Duodenal mucosa (tissue), 2 donors: Measurements from ENCODE around the gene REXO4.
"Not testable (repeated sequence)": the region's sequence is repeated elsewhere in the genome, so short reads cannot be mapped to it uniquely, and the experiment has no call there.

Experiments used
- H3K27ac ChIP-seq: one replicate; pipeline ENCODE4 v1.7.0; 2013; ENCODE audit warnings: low read depth, low read length
- H3K27me3 ChIP-seq, 2 donors: one replicate each; pipeline ENCODE4 v1.7.0; 2013; ENCODE audit warnings: low read length in 2 of 2, control low read depth in 1 of 2; ENCODE audit not compliant: insufficient read depth in 2 of 2, control insufficient read depth in 1 of 2
- H3K36me3 ChIP-seq, 2 donors: one replicate each; pipeline ENCODE4 v1.7.0; 2013; ENCODE audit warnings: low read length in 2 of 2, control low read depth in 1 of 2; ENCODE audit not compliant: insufficient read depth in 2 of 2, control insufficient read depth in 1 of 2
- H3K4me1 ChIP-seq, 2 donors: one replicate each; pipeline ENCODE4 v1.7.0; 2013; ENCODE audit warnings: low read length in 2 of 2, control low read depth in 1 of 2; ENCODE audit not compliant: insufficient read depth in 2 of 2, control insufficient read depth in 1 of 2
- H3K4me3 ChIP-seq, 2 donors: one replicate each; pipeline ENCODE4 v1.7.0; 2013; ENCODE audit warnings: low read length in 2 of 2, low read depth in 1 of 2
- H3K9ac ChIP-seq, 2 donors: one replicate each; pipeline ENCODE4 v1.7.0; 2013; ENCODE audit warnings: low read length in 2 of 2, low read depth in 1 of 2
- H3K9me3 ChIP-seq, 2 donors: one replicate each; pipeline ENCODE4 v1.7.0; 2013; ENCODE audit warnings: low read length in 2 of 2, control low read depth in 1 of 2; ENCODE audit not compliant: control insufficient read depth in 1 of 2

The REXO4 gene

DNA sequence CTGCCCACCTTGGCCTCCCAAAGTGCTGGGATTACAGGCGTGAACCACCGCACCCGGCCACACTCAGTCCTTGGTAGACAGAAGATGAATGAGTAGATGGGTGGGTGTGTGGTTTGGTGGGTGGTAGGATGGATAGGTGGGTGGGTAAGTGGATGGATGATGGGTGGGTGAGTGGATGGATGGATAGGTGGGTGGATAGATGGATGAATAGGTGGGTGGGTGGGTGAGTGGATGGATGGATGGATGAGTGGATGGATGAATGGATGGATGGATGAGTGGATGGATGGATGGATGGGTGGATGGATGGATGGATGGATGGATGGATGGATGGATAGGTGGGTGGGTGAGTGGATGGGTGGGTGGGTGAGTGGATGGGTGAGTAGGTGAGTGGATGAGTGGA lies 25.5 kb downstream of the REXO4 start:
- H3K4me3 ChIP-seq, H3K9me3 ChIP-seq, H3K4me1 ChIP-seq, H3K27ac ChIP-seq, H3K9ac ChIP-seq, H3K36me3 ChIP-seq: not testable (repeated sequence)
- peaks cover 8 to 13% of the 10 kb centered on the region in 2 donors for H3K27me3 ChIP-seq

DNA sequence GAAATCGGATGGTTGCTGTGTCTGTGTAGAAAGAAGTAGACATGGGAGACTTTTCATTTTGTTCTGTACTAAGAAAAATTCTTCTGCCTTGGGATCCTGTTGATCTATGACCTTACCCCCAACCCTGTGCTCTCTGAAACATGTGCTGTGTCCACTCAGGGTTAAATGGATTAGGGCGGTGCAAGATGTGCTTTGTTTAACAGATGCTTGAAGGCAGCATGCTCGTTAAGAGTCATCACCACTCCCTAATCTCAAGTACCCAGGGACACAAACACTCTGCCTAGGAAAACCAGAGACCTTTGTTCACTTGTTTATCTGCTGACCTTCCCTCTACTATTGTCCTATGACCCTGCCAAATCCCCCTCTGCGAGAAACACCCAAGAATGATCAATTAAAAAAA lies 26.4 kb downstream of the REXO4 start:
- not testable (repeated sequence) for H3K4me1 ChIP-seq, H3K36me3 ChIP-seq, H3K9me3 ChIP-seq, H3K9ac ChIP-seq, H3K4me3 ChIP-seq, H3K27me3 ChIP-seq, H3K27ac ChIP-seq

DNA sequence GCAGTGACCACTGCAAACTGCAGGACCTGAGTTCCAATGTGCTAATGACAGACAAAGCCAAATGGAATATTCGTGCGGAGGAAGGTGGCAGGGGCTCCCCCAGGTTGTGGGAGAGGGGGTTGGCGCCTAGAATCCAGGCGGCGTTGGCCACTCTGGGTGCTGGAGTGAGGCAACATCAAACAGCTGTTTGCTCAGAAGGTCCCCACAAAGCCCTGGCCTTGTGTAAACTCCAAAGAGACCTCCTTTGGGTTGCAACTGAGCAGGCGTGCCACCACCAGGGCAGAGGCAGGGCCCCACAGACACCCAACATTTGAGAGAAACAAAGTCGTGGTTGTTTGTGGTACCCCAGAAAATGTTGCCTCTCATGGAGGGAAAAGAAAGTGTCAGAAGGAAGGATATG lies 27.1 kb downstream of the REXO4 start:
- H3K9me3 ChIP-seq = no peaks in the 10 kb centered on the region
- H3K27me3 ChIP-seq = peaks cover 0 to 6% of the 10 kb centered on the region in 2 donors
- no peaks in the 10 kb centered on the region for H3K36me3 ChIP-seq
- no peak overlapping the region for H3K9ac ChIP-seq
- no peaks in the 10 kb centered on the region for H3K4me1 ChIP-seq
- H3K4me3 ChIP-seq = no peak overlapping the region
- H3K27ac ChIP-seq = no peak overlapping the region

DNA sequence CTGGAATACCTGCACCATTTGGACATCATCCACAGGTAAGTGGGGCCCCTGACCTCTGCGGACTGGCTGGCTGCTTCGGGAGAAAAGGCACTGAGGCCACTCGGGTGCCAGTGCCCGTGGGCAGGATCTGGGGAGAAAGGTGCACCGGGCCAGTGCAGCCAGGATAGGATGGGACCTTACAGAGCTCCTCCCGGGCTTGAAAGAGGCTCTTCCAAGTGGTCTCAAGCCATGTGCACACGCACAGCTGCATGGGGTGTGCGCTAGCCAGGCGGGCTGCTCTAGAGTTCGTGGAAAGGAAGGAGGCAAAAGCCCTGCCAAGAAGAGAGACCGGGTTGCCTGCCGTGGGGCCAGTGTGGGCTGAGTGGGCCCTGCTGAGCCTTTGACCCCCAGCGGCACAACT lies 28.2 kb downstream of the REXO4 start:
- H3K9ac ChIP-seq = no peak overlapping the region

DNA sequence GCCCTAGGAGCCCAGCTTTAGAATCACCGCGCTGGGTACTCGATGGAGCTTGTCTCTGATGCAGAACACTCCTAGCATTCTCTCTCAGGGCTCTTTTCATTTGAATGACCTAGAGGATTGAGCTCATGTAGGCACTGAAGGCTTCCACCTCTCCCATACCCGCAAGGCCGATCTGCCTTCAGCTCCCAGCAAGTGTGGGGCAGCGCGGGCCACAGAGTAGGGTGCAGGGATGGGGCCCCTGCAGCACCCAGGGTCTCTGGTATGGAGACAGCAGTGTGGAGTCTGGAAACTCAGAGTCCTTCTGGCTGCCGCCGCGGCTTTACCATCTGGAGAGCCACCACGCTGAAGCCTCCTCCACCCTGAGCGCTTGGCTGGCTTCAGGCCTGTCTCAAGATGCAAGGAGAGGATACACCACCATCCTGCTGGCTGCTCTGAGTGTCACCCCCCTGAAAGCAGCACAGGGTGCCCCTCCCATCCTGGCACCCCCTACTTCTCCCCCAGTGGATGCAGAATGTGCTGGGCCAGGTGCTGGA lies 28.7 kb downstream of the REXO4 start:
- H3K36me3 ChIP-seq = no peaks in the 10 kb centered on the region
- no peak overlapping the region for H3K9ac ChIP-seq
- no peaks in the 10 kb centered on the region for H3K9me3 ChIP-seq
- H3K27me3 ChIP-seq = peaks cover 0 to 6% of the 10 kb centered on the region in 2 donors
- H3K4me3 ChIP-seq = no peak overlapping the region
- H3K4me1 ChIP-seq = no peaks in the 10 kb centered on the region
- H3K27ac ChIP-seq = no peak overlapping the region

More for the DNA sequence above, 28.2 kb downstream of the REXO4 start:
- Histone ChIP-seq H3K4me1 (no peaks in the 10 kb centered on the region), H3K4me3 (no peak overlapping the region), H3K27me3 (peaks cover 0 to 6% of the 10 kb centered on the region in 2 donors), H3K9me3 (no peaks in the 10 kb centered on the region), H3K27ac (no peak overlapping the region), H3K36me3 (no peaks in the 10 kb centered on the region)

DNA sequence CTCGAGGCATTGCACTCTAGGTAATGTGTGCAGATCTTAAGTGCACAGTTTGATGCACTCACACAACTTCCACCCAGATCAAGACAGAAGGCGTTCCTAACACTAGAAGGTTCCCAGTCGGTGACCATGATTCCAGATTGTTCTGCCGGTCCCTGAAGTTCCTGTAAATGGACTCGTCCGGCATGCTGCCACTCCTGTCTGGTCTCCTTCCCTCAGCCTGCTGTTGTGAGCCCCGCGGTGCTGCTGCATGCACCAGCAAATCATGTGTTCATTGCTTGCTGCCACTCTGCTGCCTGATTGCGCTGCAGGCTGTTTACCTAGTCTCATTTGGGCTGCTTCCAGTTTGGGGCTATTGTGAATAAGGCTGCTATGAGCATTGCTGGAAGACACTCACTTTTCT lies 30.1 kb downstream of the REXO4 start:
- Histone ChIP-seq H3K4me3 (no peak overlapping the region), H3K9ac (no peak overlapping the region), H3K27me3 (no peaks in the 10 kb centered on the region), H3K9me3 (no peaks in the 10 kb centered on the region), H3K36me3 (no peaks in the 10 kb centered on the region), H3K27ac (no peak overlapping the region), H3K4me1 (no peaks in the 10 kb centered on the region)

DNA sequence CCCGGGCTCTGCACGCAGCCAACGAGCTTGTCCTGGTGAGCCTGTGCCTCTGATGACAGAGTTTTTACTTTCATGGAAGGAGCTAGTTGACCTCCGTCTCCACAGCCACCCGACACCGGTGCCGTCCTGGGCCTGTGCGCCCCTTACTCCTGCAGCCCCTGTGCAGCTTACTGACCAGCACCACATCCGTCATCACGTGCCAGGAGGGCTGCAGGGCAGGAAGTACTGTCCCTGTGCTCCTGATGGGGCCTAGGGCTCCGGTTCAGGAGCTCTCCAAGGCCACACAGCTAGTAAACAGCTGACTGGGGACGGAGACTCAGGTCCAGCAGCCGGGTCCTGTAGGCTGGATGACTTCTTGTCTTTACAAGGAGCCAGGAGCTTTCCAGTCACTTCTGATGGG lies 31.5 kb downstream of the REXO4 start:
- H3K9ac ChIP-seq = no peak overlapping the region
- no peaks in the 10 kb centered on the region for H3K27me3 ChIP-seq
- H3K4me1 ChIP-seq = no peaks in the 10 kb centered on the region

DNA sequence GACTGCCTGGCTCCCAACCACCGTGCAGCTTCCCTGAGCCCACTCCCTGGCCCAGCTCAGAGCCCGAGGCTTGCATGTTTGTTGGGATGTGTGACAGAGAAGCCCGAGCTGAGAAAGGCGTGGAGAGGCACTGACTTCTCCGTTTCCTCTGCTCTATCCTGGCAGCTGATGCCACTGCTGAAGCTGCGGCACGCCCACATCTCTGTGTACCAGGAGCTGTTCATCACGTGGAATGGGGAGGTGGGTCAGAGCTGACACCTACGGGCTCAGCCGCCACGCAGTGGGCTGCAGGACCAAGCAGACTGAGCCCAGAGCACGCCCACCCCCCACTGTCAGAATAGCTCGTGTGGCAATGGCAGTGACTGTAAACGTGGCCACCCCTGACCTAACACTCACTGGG lies 32.4 kb downstream of the REXO4 start:
- H3K27ac ChIP-seq = no peak overlapping the region
- no peaks in the 10 kb centered on the region for H3K36me3 ChIP-seq
- no peak overlapping the region for H3K4me3 ChIP-seq
- no peak overlapping the region for H3K9ac ChIP-seq
- no peaks in the 10 kb centered on the region for H3K9me3 ChIP-seq
- no peaks in the 10 kb centered on the region for H3K4me1 ChIP-seq
- no peaks in the 10 kb centered on the region for H3K27me3 ChIP-seq

More for the DNA sequence above, 31.5 kb downstream of the REXO4 start:
- Histone ChIP-seq H3K9me3 (no peaks in the 10 kb centered on the region), H3K4me3 (no peak overlapping the region), H3K36me3 (no peaks in the 10 kb centered on the region), H3K27ac (no peak overlapping the region)

DNA sequence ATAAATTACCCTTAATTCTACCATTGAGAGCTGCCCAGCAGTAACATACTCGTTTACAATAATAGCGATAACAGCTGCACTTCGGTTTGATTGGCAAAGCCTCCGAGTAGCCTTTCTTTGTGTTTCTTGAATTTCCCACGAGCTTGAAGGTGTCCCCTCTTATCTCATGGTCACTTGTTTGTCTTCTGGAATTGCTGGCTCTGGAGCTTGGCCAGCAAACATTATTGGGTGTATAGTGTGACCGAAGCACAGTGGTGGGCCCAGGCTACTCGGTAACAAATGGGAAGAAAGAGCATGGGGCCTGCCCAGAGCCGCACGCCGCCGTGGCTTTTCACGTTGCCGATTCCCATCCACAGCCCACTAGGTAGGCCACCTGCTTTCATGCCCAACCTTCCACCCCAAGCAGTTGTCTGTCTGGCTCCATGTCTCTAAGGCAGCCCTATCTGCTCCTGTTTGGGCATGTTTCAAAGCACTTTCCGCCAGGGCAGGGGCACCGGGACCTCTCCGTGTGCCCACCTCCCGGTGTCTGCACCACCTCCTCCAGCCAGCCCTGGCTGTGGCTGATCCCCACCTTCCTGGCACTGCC lies 33.0 kb downstream of the REXO4 start:
- no peak overlapping the region for H3K9ac ChIP-seq
- no peaks in the 10 kb centered on the region for H3K36me3 ChIP-seq
- no peak overlapping the region for H3K4me3 ChIP-seq
- H3K9me3 ChIP-seq = no peaks in the 10 kb centered on the region
- no peak overlapping the region for H3K27ac ChIP-seq
- H3K27me3 ChIP-seq = no peaks in the 10 kb centered on the region
- no peaks in the 10 kb centered on the region for H3K4me1 ChIP-seq

DNA sequence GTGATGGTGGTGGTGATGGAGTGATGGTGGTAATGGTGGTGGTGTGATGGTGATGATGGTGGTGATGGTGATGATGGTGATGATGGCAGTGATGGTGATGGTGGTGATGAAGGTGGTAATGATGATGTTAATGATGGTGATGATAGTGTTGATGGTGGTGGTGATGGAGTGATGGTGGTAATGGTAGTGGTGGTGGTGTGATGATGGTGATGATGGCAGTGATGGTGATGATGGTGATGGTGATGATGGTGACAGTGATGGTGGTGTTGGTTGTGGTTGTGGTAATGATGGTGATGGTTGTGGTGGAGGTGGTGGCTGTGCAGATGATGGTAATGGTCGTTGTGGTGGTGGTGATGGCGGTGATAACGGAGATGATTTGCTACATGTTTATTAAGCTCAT lies 34.4 kb downstream of the REXO4 start:
- Histone ChIP-seq H3K9ac (peak overlapping the region in 1 of 2 donors; percentile 13), H3K36me3 (no peaks in the 10 kb centered on the region), H3K27me3 (no peaks in the 10 kb centered on the region), H3K4me3 (no peak overlapping the region), H3K27ac (no peak overlapping the region), H3K4me1 (no peaks in the 10 kb centered on the region), H3K9me3 (no peaks in the 10 kb centered on the region)
